RWPE2 (cell line): ENCODE measurements around the gene PPP4R3A.

ENCODE experiments used
- ATAC-seq: fragments of 200-7000 bp; cut with Tn5 transposase; 3 replicates; pipeline ENCODE4 v1.9.1; 2021; ENCODE audit warnings: low read depth
- DNase-seq: peaks from one replicate; pipeline ENCODE4 v3.0.0-alpha.2; 2020; ENCODE audit warnings: low spot score
- H3K27ac ChIP-seq: fragments of 450-650 bp; 2 replicates; pipeline ENCODE4 v1.5.1; 2017; ENCODE audit warnings: mild to moderate bottlenecking; ENCODE audit not compliant: poor library complexity, severe bottlenecking
- H3K27me3 ChIP-seq: fragments of 250-450 bp; sonication (Bioruptor Pico); 2 replicates; pipeline ENCODE4 v1.5.1; 2021; ENCODE audit warnings: mild to moderate bottlenecking, moderate library complexity; ENCODE audit not compliant: insufficient read depth, poor library complexity, severe bottlenecking
- H3K36me3 ChIP-seq: fragments of 250-450 bp; sonication (Bioruptor Pico); 2 replicates; pipeline ENCODE4 v1.5.1; 2020; ENCODE audit warnings: low read depth, mild to moderate bottlenecking, moderate library complexity
- H3K4me1 ChIP-seq: fragments of 250-450 bp; sonication (Bioruptor Pico); 2 replicates; pipeline ENCODE4 v1.5.1; 2021; ENCODE audit warnings: mild to moderate bottlenecking, moderate library complexity; ENCODE audit not compliant: insufficient read depth, poor library complexity, severe bottlenecking
- H3K4me3 ChIP-seq: fragments of 250-450 bp; sonication (Bioruptor Pico); 2 replicates; pipeline ENCODE4 v1.5.1; 2021; ENCODE audit warnings: mild to moderate bottlenecking, moderate library complexity; ENCODE audit not compliant: severe bottlenecking
- H3K9me3 ChIP-seq: fragments of 250-450 bp; sonication (Bioruptor Pico); 2 replicates; pipeline ENCODE4 v1.5.1; 2021; ENCODE audit warnings: mild to moderate bottlenecking, moderate library complexity; ENCODE audit not compliant: severe bottlenecking
- TF ChIP-seq, protein P1 (sequence below): fragments of 450-650 bp; IDR thresholded peaks from one replicate; pipeline ENCODE4 v1.5.1; 2017; ENCODE audit warnings: mild to moderate bottlenecking, moderate library complexity; ENCODE audit not compliant: poor library complexity, severe bottlenecking

PPP4R3A gene

GRCh38 chr14:91508105-91508504 lies 2.0 kb downstream of the PPP4R3A start:
- H3K36me3 ChIP-seq: peaks cover 54% of the 10 kb centered on the region
- H3K27me3 ChIP-seq: no peaks in the 10 kb centered on the region
- H3K27ac ChIP-seq: no peak overlapping the region
- H3K4me3 ChIP-seq: peak overlapping the region; percentile 78
- TF ChIP-seq, protein P1, sequence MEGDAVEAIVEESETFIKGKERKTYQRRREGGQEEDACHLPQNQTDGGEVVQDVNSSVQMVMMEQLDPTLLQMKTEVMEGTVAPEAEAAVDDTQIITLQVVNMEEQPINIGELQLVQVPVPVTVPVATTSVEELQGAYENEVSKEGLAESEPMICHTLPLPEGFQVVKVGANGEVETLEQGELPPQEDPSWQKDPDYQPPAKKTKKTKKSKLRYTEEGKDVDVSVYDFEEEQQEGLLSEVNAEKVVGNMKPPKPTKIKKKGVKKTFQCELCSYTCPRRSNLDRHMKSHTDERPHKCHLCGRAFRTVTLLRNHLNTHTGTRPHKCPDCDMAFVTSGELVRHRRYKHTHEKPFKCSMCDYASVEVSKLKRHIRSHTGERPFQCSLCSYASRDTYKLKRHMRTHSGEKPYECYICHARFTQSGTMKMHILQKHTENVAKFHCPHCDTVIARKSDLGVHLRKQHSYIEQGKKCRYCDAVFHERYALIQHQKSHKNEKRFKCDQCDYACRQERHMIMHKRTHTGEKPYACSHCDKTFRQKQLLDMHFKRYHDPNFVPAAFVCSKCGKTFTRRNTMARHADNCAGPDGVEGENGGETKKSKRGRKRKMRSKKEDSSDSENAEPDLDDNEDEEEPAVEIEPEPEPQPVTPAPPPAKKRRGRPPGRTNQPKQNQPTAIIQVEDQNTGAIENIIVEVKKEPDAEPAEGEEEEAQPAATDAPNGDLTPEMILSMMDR: no peak
- H3K4me1 ChIP-seq: peaks cover 4% of the 10 kb centered on the region
- no peaks in the 10 kb centered on the region for H3K9me3 ChIP-seq
- DNase-seq: no peak
- no peak for ATAC-seq

DNA sequence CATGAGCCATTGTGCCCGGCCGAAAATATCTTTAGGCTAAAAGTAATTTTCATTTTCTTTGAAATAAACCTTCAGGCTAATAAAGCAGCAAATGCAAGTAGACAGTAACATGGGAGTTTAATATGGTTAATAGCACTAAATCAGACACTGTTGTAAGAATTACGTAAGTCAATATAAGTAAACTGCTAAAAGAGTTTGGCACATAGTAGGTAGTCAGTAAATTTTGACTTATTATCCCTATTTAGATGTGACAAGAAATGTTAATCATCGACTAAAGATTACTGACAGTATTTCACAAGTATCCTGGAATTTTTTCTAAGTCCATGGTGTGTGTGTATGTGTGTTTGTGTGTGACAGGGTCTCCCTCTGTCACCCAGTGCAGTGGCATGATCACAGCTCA lies 3.9 kb downstream of the PPP4R3A start:
- Histone ChIP-seq H3K4me3 (no peak overlapping the region), H3K4me1 (peaks cover 4% of the 10 kb centered on the region)

GRCh38 chr14:91503000-91503504 lies 7.1 kb downstream of the PPP4R3A start:
- no peak overlapping the region for H3K4me3 ChIP-seq
- H3K4me1 ChIP-seq: peaks cover 4% of the 10 kb centered on the region
- no peaks in the 10 kb centered on the region for H3K9me3 ChIP-seq
- TF ChIP-seq, protein P1: no peak
- ATAC-seq (no peak), DNase-seq (no peak)
- H3K27me3 ChIP-seq: no peaks in the 10 kb centered on the region
- peaks cover 83% of the 10 kb centered on the region for H3K36me3 ChIP-seq
- no peak overlapping the region for H3K27ac ChIP-seq

More for the DNA sequence above, 3.9 kb downstream of the PPP4R3A start:
- TF ChIP-seq, protein P1: no peak
- H3K9me3 ChIP-seq: no peaks in the 10 kb centered on the region
- no peak for DNase-seq
- no peaks in the 10 kb centered on the region for H3K27me3 ChIP-seq
- peaks cover 69% of the 10 kb centered on the region for H3K36me3 ChIP-seq
- no peak for ATAC-seq
- no peak overlapping the region for H3K27ac ChIP-seq

DNA sequence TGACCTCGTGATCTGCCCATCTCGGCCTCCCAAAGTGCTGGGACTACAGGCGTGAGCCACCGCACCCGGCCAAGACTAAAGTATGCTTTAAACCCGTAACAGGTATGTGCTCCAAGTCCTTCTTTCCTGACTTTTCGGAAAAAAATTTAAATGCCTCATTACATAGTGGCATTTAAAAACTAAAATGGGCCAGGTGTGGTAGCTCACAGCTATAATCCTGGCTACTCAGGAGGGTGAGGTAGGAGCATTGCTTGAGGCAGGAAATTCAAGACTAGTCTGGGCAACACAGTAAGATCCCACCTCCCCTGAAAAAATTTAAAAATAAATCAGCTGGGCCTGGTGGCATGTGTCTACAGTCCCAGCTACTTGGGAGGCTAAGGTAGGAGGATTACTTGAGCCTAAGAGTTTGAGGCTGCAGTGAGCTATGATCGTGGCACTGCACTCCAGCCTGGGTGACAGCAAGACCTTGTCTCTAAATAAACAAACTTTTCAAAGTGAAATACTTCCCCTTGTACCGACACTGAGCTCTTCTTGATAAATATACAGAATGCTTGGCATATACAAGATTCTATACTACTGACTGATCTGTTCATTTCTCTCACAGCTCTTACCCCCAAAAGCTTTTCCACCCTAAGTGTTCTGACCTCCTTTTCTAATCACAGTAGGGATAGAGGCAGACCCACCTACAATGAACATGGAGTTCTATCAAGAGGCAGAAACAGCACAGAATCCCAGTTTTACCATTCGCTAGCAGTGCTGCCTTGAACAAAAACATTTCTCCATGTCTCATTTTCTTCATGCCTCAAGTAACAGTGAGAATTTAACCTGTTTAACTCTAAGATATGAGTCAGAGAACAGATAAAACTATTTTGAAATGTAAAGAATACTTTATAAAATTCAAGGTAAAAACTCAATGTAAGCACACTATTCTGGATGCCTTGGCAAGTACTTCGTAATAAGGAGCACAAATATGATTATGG lies 7.9 kb downstream of the PPP4R3A start:
- Histone ChIP-seq H3K4me1 (no peaks in the 10 kb centered on the region), H3K27me3 (no peaks in the 10 kb centered on the region), H3K27ac (no peak overlapping the region), H3K4me3 (no peak overlapping the region), H3K9me3 (no peaks in the 10 kb centered on the region), H3K36me3 (peaks cover 85% of the 10 kb centered on the region)
- ATAC-seq: no peak
- no peak for DNase-seq
- TF ChIP-seq, protein P1: no peak

- H3K27ac ChIP-seq: no peak overlapping the region
- TF ChIP-seq, protein P1: no peak
- no peak overlapping the region for H3K4me3 ChIP-seq
- DNase-seq (no peak), ATAC-seq (no peak)
- H3K9me3 ChIP-seq: no peaks in the 10 kb centered on the region
- H3K36me3 ChIP-seq: peaks cover 85% of the 10 kb centered on the region
- peaks cover 7% of the 10 kb centered on the region for H3K4me1 ChIP-seq
- H3K27me3 ChIP-seq: no peaks in the 10 kb centered on the region
Measured at GRCh38 chr14:91501348-91501747, 8.8 kb downstream of the PPP4R3A start.
